BJ (cell line): ENCODE results near the gene OR2M2. TPM values are rescaled to one million over a fixed set of nuclear protein-coding genes. Genes with fewer than 3 reads are reported as not detected.

Experiments used
- CTCF ChIA-PET: fragments of 350-600 bp; formaldehyde crosslinking; extraction: SDS; loops from one replicate; lab custom pipeline; 2021; ENCODE audit warnings: antibody characterized with exemption, inconsistent platforms; lab: Yijun Ruan, JAX
- POLR2A ChIA-PET: fragments of 300-600 bp; sonication (Branson Sonifier 250); formaldehyde crosslinking; extraction: SDS; loops from one replicate; lab custom pipeline; 2021; ENCODE audit warnings: antibody characterized with exemption; lab: Charles Lee
- DNase-seq: peaks from one replicate; pipeline ENCODE4 v3.0.0-alpha.2; 2011; ENCODE audit warnings: low read depth
- H3K27me3 ChIP-seq: 2 replicates; pipeline ENCODE4 v1.6.0; 2011; ENCODE audit warnings: low read length; ENCODE audit not compliant: control insufficient read depth, insufficient read depth
- H3K36me3 ChIP-seq: 2 replicates; pipeline ENCODE4 v1.5.1; 2011; ENCODE audit warnings: low read length; ENCODE audit not compliant: control insufficient read depth, insufficient read depth
- H3K4me3 ChIP-seq: 2 replicates; pipeline ENCODE4 v1.5.1; 2011; ENCODE audit warnings: low read depth, mild to moderate bottlenecking, control low read depth, low read length
- CTCF ChIP-seq: IDR thresholded peaks from 2 replicates; pipeline ENCODE4 v1.5.1; 2011; ENCODE audit warnings: low read depth, mild to moderate bottlenecking, control low read depth, inconsistent platforms, low read length, moderate library complexity; ENCODE audit not compliant: insufficient read depth
- polyA minus RNA-seq: library from RNA; depleted of rRNA, polyadenylated mRNA; stranded (reverse); fragments of >200 nt; gene quantifications from 2 replicates; pipeline ENCODE4 v1.2.3, GENCODE V29; 2011; rRNA and poly(A)+ RNA removed
- polyA plus RNA-seq: library from polyadenylated mRNA; depleted of rRNA; stranded (reverse); fragments of >200 nt; gene quantifications from 2 replicates; pipeline ENCODE4 v1.2.3, GENCODE V29; 2011; rRNA removed

Gene OR2M2
- polyA plus RNA-seq (not detected in 2 replicates), polyA minus RNA-seq (not detected in 2 replicates)

- no peak for DNase-seq
- Histone ChIP-seq H3K36me3 (no peaks in the 10 kb centered on the region), H3K27me3 (no peaks in the 10 kb centered on the region), H3K4me3 (no peak within 1 kb of the TSS)
- no peak for TF ChIP-seq CTCF
- CTCF ChIA-PET, result no interaction called here
- POLR2A ChIA-PET, result no interaction called here
Measured at GRCh38 chr1:248174521-248174920, at the start of gene OR2M2. OR2M2 (plus strand) TSS chr1:248174821; CDS start chr1:248179986, 5,165 bp downstream.

- ChIA-PET POLR2A (no interaction called here), CTCF (no interaction called here)
- Histone ChIP-seq H3K27me3 (no peaks in the 10 kb centered on the region), H3K4me3 (no peak overlapping the region), H3K36me3 (no peaks in the 10 kb centered on the region)
- DNase-seq, result no peak
- no peak for TF ChIP-seq CTCF
Measured at GRCh38 chr1:248127653-248128052, 47.0 kb upstream of the OR2M2 start.

GRCh38 chr1:248136811-248137210 is 37.8 kb upstream of the OR2M2 start:
- CTCF ChIA-PET, result interaction anchor here (0.6 kb wide), 1 partner anchor 786 kb away, joined by 3 read pairs; no protein-coding TSS in a partner anchor
- no peak for TF ChIP-seq CTCF
- H3K36me3 ChIP-seq, result no peaks in the 10 kb centered on the region
- POLR2A ChIA-PET, result no interaction called here
- no peak for DNase-seq
- no peaks in the 10 kb centered on the region for H3K27me3 ChIP-seq
- no peak overlapping the region for H3K4me3 ChIP-seq

GRCh38 chr1:248140846-248141245 is 33.8 kb upstream of the OR2M2 start:
- DNase-seq, result no peak
- no peak overlapping the region for H3K4me3 ChIP-seq
- POLR2A ChIA-PET, result no interaction called here
- H3K27me3 ChIP-seq, result no peaks in the 10 kb centered on the region
- no peaks in the 10 kb centered on the region for H3K36me3 ChIP-seq
- no peak for TF ChIP-seq CTCF
- CTCF ChIA-PET, result no interaction called here

- no peaks in the 10 kb centered on the region for H3K27me3 ChIP-seq
- POLR2A ChIA-PET, result no interaction called here
- no peak for DNase-seq
- no peak overlapping the region for H3K4me3 ChIP-seq
- TF ChIP-seq CTCF, result no peak
- CTCF ChIA-PET, result no interaction called here
- H3K36me3 ChIP-seq, result no peaks in the 10 kb centered on the region
Measured at GRCh38 chr1:248143311-248143710, 31.3 kb upstream of the OR2M2 start.
